Fibroblast of lung (primary cell): Measurements from ENCODE around the gene CRP. TPM values are rescaled to one million over a fixed set of nuclear protein-coding genes. Genes with fewer than 3 reads are reported as not detected.
"Not testable (repeated sequence)": the region's sequence is repeated elsewhere in the genome, so short reads cannot be mapped to it uniquely, and the experiment has no call there.

Experiments used
- DNase-seq, 2 donors: peaks; one replicate each; pipeline versions ENCODE4 v3.0.0 to v3.0.0-alpha.2; 2010; ENCODE audit warnings: low read depth in 2 of 2
- H2AFZ ChIP-seq: 2 replicates; pipeline ENCODE4 v1.5.1; 2012; ENCODE audit warnings: low read length, control low read depth, inconsistent platforms
- H3K27ac ChIP-seq: 2 replicates; pipeline ENCODE4 v1.5.1; 2011; ENCODE audit warnings: low read length, control low read depth; ENCODE audit not compliant: insufficient read depth
- H3K27me3 ChIP-seq: 2 replicates; pipeline ENCODE4 v1.5.1; 2011; ENCODE audit warnings: mild to moderate bottlenecking, low read length; ENCODE audit not compliant: control insufficient read depth, insufficient read depth
- H3K36me3 ChIP-seq: 2 replicates; pipeline ENCODE4 v1.5.1; 2011; ENCODE audit warnings: low read length; ENCODE audit not compliant: control insufficient read depth, insufficient read depth
- H3K4me1 ChIP-seq: 2 replicates; pipeline ENCODE4 v1.5.1; 2011; ENCODE audit warnings: low read length; ENCODE audit not compliant: control insufficient read depth, insufficient read depth; ENCODE audit errors: extremely low read depth
- H3K4me2 ChIP-seq: 2 replicates; pipeline ENCODE4 v1.5.1; 2011; ENCODE audit warnings: low read length, control low read depth; ENCODE audit not compliant: insufficient read depth; ENCODE audit errors: extremely low read depth
- H3K4me3 ChIP-seq, 4 experiments: fragments of 200-600 bp in 1 of 4; sonication (generic) in 1 of 4; replicated peaks in 1 of 4; 2 replicates each; pipeline ENCODE4 v1.5.1; 2011 to 2016; ENCODE audit warnings: low read length in 4 of 4, low read depth in 3 of 4, mild to moderate bottlenecking in 3 of 4, control low read depth in 2 of 4, inconsistent platforms in 1 of 4, mixed read lengths in 1 of 4; ENCODE audit not compliant: insufficient read depth in 1 of 4; ENCODE audit errors: control extremely low read depth in 1 of 4
- H3K79me2 ChIP-seq: 2 replicates; pipeline ENCODE4 v1.5.1; 2012; ENCODE audit warnings: mild to moderate bottlenecking, low read length, inconsistent platforms; ENCODE audit not compliant: control insufficient read depth, insufficient read depth
- H3K9ac ChIP-seq: 2 replicates; pipeline ENCODE4 v1.5.1; 2011; ENCODE audit warnings: mild to moderate bottlenecking, low read length, control low read depth; ENCODE audit not compliant: insufficient read depth
- H3K9me3 ChIP-seq: 2 replicates; pipeline ENCODE4 v1.5.1; 2012; ENCODE audit warnings: low read depth, low read length; ENCODE audit not compliant: control insufficient read depth, insufficient read depth
- H4K20me1 ChIP-seq: 2 replicates; pipeline ENCODE4 v1.5.1; 2011; ENCODE audit warnings: low read length; ENCODE audit not compliant: control insufficient read depth, insufficient read depth; ENCODE audit errors: extremely low read depth
- EZH2 ChIP-seq: IDR thresholded peaks from 2 replicates; pipeline ENCODE4 v1.5.1; 2012; ENCODE audit warnings: low read length, control low read depth, mild to moderate bottlenecking; ENCODE audit errors: missing control alignments
- polyA plus RNA-seq, 2 donors: library from polyadenylated mRNA; depleted of rRNA in 1 of 2; stranded (reverse) in 1 of 2; unstranded in 1 of 2; fragments of >200 nt; gene quantifications; 2 replicates each; pipeline ENCODE4 v1.2.1, GENCODE V29; 2011 to 2012; ENCODE audit warnings: missing spikeins in 1 of 2
- total RNA-seq: library from RNA; depleted of rRNA; stranded (reverse); fragments of >200 nt; gene quantifications from 2 replicates; pipeline ENCODE4 v1.2.1, GENCODE V29; 2014
- TF ChIP-seq, protein P1 (sequence below), 2 donors: IDR thresholded peaks in 1 of 2; conservative IDR thresholded peaks in 1 of 2; 1 replicate in 1 of 2; 2 replicates in 1 of 2; pipeline ENCODE4 v1.5.1; 2011 to 2012; ENCODE audit warnings: low read length in 2 of 2, control low read depth in 1 of 2, inconsistent platforms in 1 of 2, low read depth in 1 of 2, mild to moderate bottlenecking in 1 of 2

CRP gene
- total and polyA plus RNA-seq, 2 donors (not counting 1 experiment from before 2014, with no cell fraction given) = not detected

DNA sequence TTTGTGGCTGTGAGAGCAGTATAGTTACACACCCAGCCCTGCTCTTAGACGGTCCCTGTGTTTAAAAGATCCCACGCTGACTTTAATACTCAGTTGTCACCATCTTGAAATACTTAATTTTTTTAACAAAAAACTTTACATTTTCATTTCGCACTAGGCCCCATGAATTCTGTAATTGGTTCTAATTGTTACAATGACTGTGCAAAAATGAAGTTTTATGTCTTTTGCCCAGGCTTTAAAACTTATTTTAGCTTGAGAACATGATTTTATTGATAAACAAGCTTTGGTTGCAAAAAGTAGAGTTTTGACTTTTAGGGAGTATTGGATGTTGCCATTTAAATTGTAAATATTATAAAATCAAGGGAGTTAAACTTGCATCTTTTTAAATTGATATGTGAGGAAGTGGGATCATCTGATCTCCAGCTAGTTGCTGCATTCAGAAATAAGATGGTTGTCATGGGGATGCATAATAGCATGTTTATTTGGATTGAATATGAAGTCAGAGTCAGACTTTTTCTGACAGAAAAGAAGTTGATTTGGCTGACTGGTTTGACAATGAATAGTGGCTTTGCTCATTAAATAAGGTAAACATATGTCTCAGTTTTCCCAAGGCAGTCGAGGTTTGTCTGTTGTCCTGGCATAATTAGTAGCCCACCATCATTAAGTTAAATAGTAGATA, 23.0 kb upstream of the CRP start:
- H3K9me3 ChIP-seq = no peaks in the 10 kb centered on the region
- no peak overlapping the region for H3K4me2 ChIP-seq
- TF ChIP-seq, protein P1, sequence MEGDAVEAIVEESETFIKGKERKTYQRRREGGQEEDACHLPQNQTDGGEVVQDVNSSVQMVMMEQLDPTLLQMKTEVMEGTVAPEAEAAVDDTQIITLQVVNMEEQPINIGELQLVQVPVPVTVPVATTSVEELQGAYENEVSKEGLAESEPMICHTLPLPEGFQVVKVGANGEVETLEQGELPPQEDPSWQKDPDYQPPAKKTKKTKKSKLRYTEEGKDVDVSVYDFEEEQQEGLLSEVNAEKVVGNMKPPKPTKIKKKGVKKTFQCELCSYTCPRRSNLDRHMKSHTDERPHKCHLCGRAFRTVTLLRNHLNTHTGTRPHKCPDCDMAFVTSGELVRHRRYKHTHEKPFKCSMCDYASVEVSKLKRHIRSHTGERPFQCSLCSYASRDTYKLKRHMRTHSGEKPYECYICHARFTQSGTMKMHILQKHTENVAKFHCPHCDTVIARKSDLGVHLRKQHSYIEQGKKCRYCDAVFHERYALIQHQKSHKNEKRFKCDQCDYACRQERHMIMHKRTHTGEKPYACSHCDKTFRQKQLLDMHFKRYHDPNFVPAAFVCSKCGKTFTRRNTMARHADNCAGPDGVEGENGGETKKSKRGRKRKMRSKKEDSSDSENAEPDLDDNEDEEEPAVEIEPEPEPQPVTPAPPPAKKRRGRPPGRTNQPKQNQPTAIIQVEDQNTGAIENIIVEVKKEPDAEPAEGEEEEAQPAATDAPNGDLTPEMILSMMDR (conservative IDR thresholded peaks at IDR 0.05 in 1 of 2, IDR thresholded peaks at IDR 0.05 in 1 of 2; ENCODE audit: low read depth in 1 of 2, low read length in 2 of 2) = no peak
- TF ChIP-seq EZH2 = no peak
- no peak overlapping the region for H3K9ac ChIP-seq
- no peaks in the 10 kb centered on the region for H3K79me2 ChIP-seq
- no peaks in the 10 kb centered on the region for H4K20me1 ChIP-seq
- H3K27ac ChIP-seq = no peak overlapping the region
- no peak for DNase-seq
- no peaks in the 10 kb centered on the region for H3K36me3 ChIP-seq
- H3K4me1 ChIP-seq = no peaks in the 10 kb centered on the region
- H3K4me3 ChIP-seq = no peak overlapping the region
- no peaks in the 10 kb centered on the region for H3K27me3 ChIP-seq
- no peak overlapping the region for H2AFZ ChIP-seq

DNA sequence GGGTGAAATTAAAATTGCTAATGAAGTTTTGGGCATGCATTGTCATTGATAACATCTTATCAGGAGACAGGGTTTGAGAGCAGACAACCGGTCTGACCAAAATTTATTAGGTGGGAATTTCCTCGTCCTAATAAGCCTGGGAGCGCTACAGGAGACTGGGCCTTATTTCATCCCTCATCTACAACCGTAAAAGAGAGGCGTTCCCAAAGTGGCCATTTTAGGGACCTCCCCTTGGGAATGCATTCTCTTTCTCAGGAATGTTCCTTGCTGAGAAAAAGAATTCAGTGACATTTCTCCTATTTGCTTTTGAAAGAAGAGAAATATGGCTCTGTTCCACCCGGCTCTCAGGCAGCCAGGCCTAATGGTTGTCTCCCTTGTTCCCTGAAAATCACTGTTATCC, 8.8 kb upstream of the CRP start:
- H4K20me1 ChIP-seq, H3K9ac ChIP-seq, H3K79me2 ChIP-seq, H3K4me3 ChIP-seq, H3K9me3 ChIP-seq, H3K4me2 ChIP-seq, DNase-seq, H3K4me1 ChIP-seq, H2AFZ ChIP-seq, H3K27ac ChIP-seq, H3K36me3 ChIP-seq, H3K27me3 ChIP-seq: not testable (repeated sequence)

DNA sequence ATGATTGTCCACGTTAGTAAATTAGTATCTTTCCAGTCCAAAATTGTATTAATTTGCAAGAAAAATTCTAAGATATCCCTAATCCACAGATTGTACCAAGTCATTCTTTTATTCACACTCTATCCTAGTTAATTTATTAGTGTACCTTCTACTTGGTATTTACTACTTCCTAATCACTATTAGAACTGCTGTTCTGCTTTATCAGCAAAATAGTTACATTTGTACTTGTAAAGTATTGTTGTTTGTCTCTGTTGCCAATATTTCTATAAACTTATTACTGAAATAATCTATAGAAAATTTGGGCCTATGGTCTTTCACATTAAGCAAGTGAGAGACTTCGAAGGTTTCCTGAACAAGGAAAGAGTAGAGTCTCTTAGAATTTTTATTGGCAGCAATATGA, 5.6 kb upstream of the CRP start:
- no peaks in the 10 kb centered on the region for H4K20me1 ChIP-seq
- no peak overlapping the region for H3K27ac ChIP-seq
- DNase-seq = no peak
- no peaks in the 10 kb centered on the region for H3K4me1 ChIP-seq
- H3K36me3 ChIP-seq = no peaks in the 10 kb centered on the region
- TF ChIP-seq, protein P1 (conservative IDR thresholded peaks at IDR 0.05 in 1 of 2, IDR thresholded peaks at IDR 0.05 in 1 of 2; ENCODE audit: low read depth in 1 of 2, low read length in 2 of 2) = no peak
- no peak overlapping the region for H3K4me3 ChIP-seq
- H3K9ac ChIP-seq = no peak overlapping the region
- H2AFZ ChIP-seq = no peak overlapping the region
- no peaks in the 10 kb centered on the region for H3K79me2 ChIP-seq
- H3K27me3 ChIP-seq = no peaks in the 10 kb centered on the region
- H3K4me2 ChIP-seq = no peak overlapping the region
- H3K9me3 ChIP-seq = no peaks in the 10 kb centered on the region
